HFFc6 (cell line): ENCODE data around the gene RASAL2. TPM values are rescaled to one million over a fixed set of nuclear protein-coding genes. Genes with fewer than 3 reads are reported as not detected.
"Not testable (repeated sequence)": the region's sequence is repeated elsewhere in the genome, so short reads cannot be mapped to it uniquely, and the experiment has no call there.

Source experiments
- DNase-seq: peaks from one replicate; pipeline ENCODE4 v3.0.0-alpha.2; 2018
- H3K27ac Mint-ChIP-seq: 2 replicates; pipeline ENCODE4 v1.8.0; 2020; ENCODE audit warnings: mild to moderate bottlenecking, mixed read lengths
- H3K27me3 Mint-ChIP-seq: 2 replicates; pipeline ENCODE4 v1.8.0; 2021; ENCODE audit warnings: mild to moderate bottlenecking, moderate library complexity, mixed read lengths; ENCODE audit not compliant: insufficient read depth
- H3K36me3 Mint-ChIP-seq: 2 replicates; pipeline ENCODE4 v1.8.0; 2021; ENCODE audit warnings: low read depth, mixed read lengths
- H3K4me1 Mint-ChIP-seq: 2 replicates; pipeline ENCODE4 v1.8.0; 2020; ENCODE audit warnings: low read depth, mixed read lengths
- H3K4me3 Mint-ChIP-seq: 2 replicates; pipeline ENCODE4 v1.8.0; 2020; ENCODE audit warnings: mild to moderate bottlenecking, moderate library complexity, mixed read lengths
- H3K9me3 Mint-ChIP-seq: 2 replicates; pipeline ENCODE4 v1.8.0; 2020; ENCODE audit warnings: mild to moderate bottlenecking, mixed read lengths
- CTCF ChIP-seq: fragments of 200-600 bp; sonication (generic); IDR thresholded peaks from 2 replicates; pipeline ENCODE4 v1.5.0; 2021; ENCODE audit warnings: antibody characterized with exemption, mild to moderate bottlenecking
- total RNA-seq, 6 experiments: library from RNA; stranded (reverse); fragmentation: NEBNext Ultra II Directional; extraction: Animal tissue kit (Norgen Biotek cat#: 25700); gene quantifications; 2 replicates in 1 of 6; 3 replicates in 5 of 6; pipeline ENCODE4 v1.2.3, GENCODE V29; 2021

The RASAL2 gene
- total RNA-seq, 6 experiments from 2014 or later: 21.2 to 30.7 (median 24.4) TPM

GRCh38 chr1:178109348-178110143 lies 15.6 kb downstream of the RASAL2 start:
- no peak for DNase-seq
- Mint-ChIP-seq H3K27ac (peak overlapping the region; percentile 55), H3K4me3 (no peak overlapping the region), H3K27me3 (peaks cover 2% of the 10 kb centered on the region; the same call in 1 of the 2 replicates), H3K36me3 (0 out of 2 replicates have a peak, but pooled peaks cover 4% of the 10 kb centered on the region), H3K9me3 (no peaks in the 10 kb centered on the region), H3K4me1 (peaks cover 52% of the 10 kb centered on the region)
- no peak for TF ChIP-seq CTCF

DNA sequence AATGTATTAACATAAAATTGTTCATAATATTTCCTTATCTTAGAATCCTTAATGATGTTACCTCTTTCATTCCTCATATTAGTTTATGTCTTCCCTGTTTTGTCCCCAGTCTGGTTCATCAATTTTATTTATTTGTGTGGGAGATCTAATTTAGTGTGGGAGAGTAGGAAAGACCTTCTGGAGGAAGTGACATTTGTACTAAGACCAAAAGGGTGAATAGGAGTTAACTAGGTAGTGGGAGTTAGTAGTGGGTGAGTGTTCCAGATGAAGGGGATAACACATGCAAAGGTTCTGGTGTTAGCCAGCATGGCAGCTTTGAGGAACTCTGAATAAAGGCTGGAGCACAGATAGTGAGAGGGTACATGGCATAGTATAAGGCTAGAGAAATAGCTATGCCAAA lies 21.4 kb downstream of the RASAL2 start:
- no peak for TF ChIP-seq CTCF
- peaks cover 2% of the 10 kb centered on the region; the same call in 1 of the 2 replicates for H3K27me3 Mint-ChIP-seq
- peaks cover 13% of the 10 kb centered on the region for H3K36me3 Mint-ChIP-seq

DNA sequence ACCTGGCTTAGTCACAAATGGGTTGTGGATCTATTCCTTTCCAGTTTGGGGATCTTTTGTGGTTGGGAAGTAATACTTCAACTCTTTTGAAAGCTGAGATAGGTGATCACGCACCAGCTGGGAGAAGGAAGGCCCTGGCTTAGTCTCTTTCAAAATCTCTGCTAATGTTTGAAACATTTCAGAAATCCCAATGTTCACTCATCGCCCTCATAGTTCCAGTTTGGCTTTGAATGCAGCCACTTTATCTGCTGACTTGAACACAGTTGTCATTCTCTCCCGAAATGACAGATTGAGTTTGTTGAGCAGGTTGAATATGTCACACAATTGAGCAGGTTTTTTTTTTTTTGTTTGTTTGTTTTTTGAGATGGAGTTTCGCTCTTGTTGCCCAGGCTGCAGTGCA lies 24.6 kb downstream of the RASAL2 start:
- Mint-ChIP-seq H3K27me3 (no peaks in the 10 kb centered on the region), H3K9me3 (no peaks in the 10 kb centered on the region), H3K27ac (no peak overlapping the region), H3K4me3 (no peak overlapping the region), H3K36me3 (peaks cover 9% of the 10 kb centered on the region), H3K4me1 (peaks cover 50% of the 10 kb centered on the region)
- TF ChIP-seq CTCF: no peak
- DNase-seq: no peak

More for the DNA sequence above, 21.4 kb downstream of the RASAL2 start:
- no peak overlapping the region for H3K4me3 Mint-ChIP-seq
- H3K4me1 Mint-ChIP-seq: peaks cover 25% of the 10 kb centered on the region
- no peak overlapping the region for H3K27ac Mint-ChIP-seq
- DNase-seq: no peak
- H3K9me3 Mint-ChIP-seq: no peaks in the 10 kb centered on the region

GRCh38 chr1:178119628-178120027 lies 25.7 kb downstream of the RASAL2 start:
- peaks cover 9% of the 10 kb centered on the region for H3K36me3 Mint-ChIP-seq
- peak overlapping the region; percentile 13; the same call in 1 of the 2 replicates for H3K27ac Mint-ChIP-seq
- H3K4me3 Mint-ChIP-seq: no peak overlapping the region
- no peaks in the 10 kb centered on the region for H3K9me3 Mint-ChIP-seq
- H3K27me3 Mint-ChIP-seq: no peaks in the 10 kb centered on the region
- H3K4me1 Mint-ChIP-seq: peaks cover 57% of the 10 kb centered on the region
- TF ChIP-seq CTCF: no peak
- DNase-seq: no peak

GRCh38 chr1:178120088-178120487 lies 26.2 kb downstream of the RASAL2 start:
- H3K9me3 Mint-ChIP-seq: no peaks in the 10 kb centered on the region
- H3K27me3 Mint-ChIP-seq: no peaks in the 10 kb centered on the region
- H3K27ac Mint-ChIP-seq: peak overlapping the region; percentile 13; the same call in 1 of the 2 replicates
- peaks cover 9% of the 10 kb centered on the region for H3K36me3 Mint-ChIP-seq
- DNase-seq: no peak
- H3K4me3 Mint-ChIP-seq: no peak overlapping the region
- peaks cover 59% of the 10 kb centered on the region for H3K4me1 Mint-ChIP-seq
- no peak for TF ChIP-seq CTCF

DNA sequence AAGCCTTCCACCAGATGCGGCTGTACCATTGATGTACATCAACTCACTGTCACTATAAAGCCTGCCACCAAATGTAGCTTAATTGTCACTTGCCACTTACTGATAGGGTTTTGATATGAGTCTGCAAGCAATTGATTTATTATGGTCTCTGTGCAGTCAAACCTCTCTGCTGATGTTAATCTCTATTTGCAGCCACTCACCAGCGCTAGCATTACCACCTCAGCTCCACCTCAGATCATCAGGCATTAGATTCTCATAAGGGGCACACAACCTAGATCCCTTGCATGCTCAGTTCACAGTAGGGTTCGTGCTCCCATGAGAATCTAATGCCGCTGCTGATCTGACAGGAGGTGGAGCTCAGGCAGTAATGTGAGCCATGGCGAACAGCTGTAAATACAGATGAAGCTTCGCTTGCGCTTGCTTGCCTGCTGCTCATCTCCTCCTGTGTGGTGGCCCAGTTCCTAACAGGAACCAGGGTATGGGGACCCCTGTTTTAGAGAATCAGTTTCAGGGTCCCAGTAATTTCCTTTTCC lies 26.7 kb downstream of the RASAL2 start:
- Mint-ChIP-seq H3K4me1 (peaks cover 59% of the 10 kb centered on the region), H3K27ac (0 out of 2 replicates have a peak overlapping the region, but pooled peaks have one; percentile 13)
- H3K27me3 Mint-ChIP-seq, H3K9me3 Mint-ChIP-seq, H3K4me3 Mint-ChIP-seq, H3K36me3 Mint-ChIP-seq, DNase-seq: not testable (repeated sequence)
